NCI-H1048 (cell line): Measurements from ENCODE around the gene CACNG3.
"Not testable (repeated sequence)": the region's sequence is repeated elsewhere in the genome, so short reads cannot be mapped to it uniquely, and the experiment has no call there.

Experiments
- DNase-seq: peaks from one replicate; lab custom pipeline; 2025; lab: John Stamatoyannopoulos, UW

The CACNG3 gene

GRCh38 chr16:24279982-24280515, 23.9 kb downstream of the CACNG3 start:
- DNase-seq = no peak

GRCh38 chr16:24281466-24281865, 25.3 kb downstream of the CACNG3 start:
- no peak for DNase-seq

GRCh38 chr16:24282141-24282540, 26.0 kb downstream of the CACNG3 start:
- no peak for DNase-seq

- no peak for DNase-seq
These were observed 30.7 kb downstream of the CACNG3 start for GRCh38 chr16:24286741-24287405.

GRCh38 chr16:24288516-24288915, 32.4 kb downstream of the CACNG3 start:
- no peak for DNase-seq

- DNase-seq = no peak
These were observed 33.1 kb downstream of the CACNG3 start for GRCh38 chr16:24289166-24289700.

GRCh38 chr16:24291932-24292331, 35.8 kb downstream of the CACNG3 start:
- no peak for DNase-seq

- no peak for DNase-seq
These were observed 38.0 kb downstream of the CACNG3 start for GRCh38 chr16:24294131-24294530.

- DNase-seq = no peak
These were observed 41.2 kb downstream of the CACNG3 start for GRCh38 chr16:24297375-24297774.

GRCh38 chr16:24298548-24299167, 42.5 kb downstream of the CACNG3 start:
- no peak for DNase-seq

GRCh38 chr16:24300750-24301149, 44.6 kb downstream of the CACNG3 start:
- DNase-seq = not testable (repeated sequence)

GRCh38 chr16:24302636-24303035, 46.5 kb downstream of the CACNG3 start:
- no peak for DNase-seq

GRCh38 chr16:24308200-24308599, 52.1 kb downstream of the CACNG3 start:
- DNase-seq = no peak

GRCh38 chr16:24309258-24310142, 53.4 kb downstream of the CACNG3 start:
- DNase-seq = no peak

GRCh38 chr16:24315343-24315742, 59.2 kb downstream of the CACNG3 start:
- DNase-seq = no peak

- no peak for DNase-seq
These were observed 62.5 kb downstream of the CACNG3 start for GRCh38 chr16:24318680-24319079.

GRCh38 chr16:24319126-24319814, 63.1 kb downstream of the CACNG3 start:
- DNase-seq = no peak

- no peak for DNase-seq
These were observed 66.0 kb downstream of the CACNG3 start for GRCh38 chr16:24322106-24322505.

GRCh38 chr16:24324421-24324820, 68.3 kb downstream of the CACNG3 start:
- DNase-seq = no peak

GRCh38 chr16:24328835-24329452, 72.8 kb downstream of the CACNG3 start:
- DNase-seq = no peak

- no peak for DNase-seq
These were observed 76.0 kb downstream of the CACNG3 start for GRCh38 chr16:24332178-24332577.
